Neutrophil (primary cell): Measurements from ENCODE around the gene TULP4.

Source experiments
- H3K27ac ChIP-seq: fragments of 200-600 bp; sonication (generic); 2 replicates; pipeline ENCODE4 v1.5.1; 2016; ENCODE audit warnings: mild to moderate bottlenecking, moderate library complexity
- H3K27me3 ChIP-seq: fragments of 200-600 bp; sonication (generic); 2 replicates; pipeline ENCODE4 v1.6.0; 2016; ENCODE audit warnings: mild to moderate bottlenecking
- H3K36me3 ChIP-seq: fragments of 200-600 bp; sonication (generic); 2 replicates; pipeline ENCODE4 v1.5.1; 2017
- H3K4me1 ChIP-seq, 2 experiments: fragments of 200-600 bp in 1 of 2; sonication (generic) in 1 of 2; 1 replicate in 1 of 2; 2 replicates in 1 of 2; pipeline versions ENCODE4 v1.5.1 to v1.6.1; 2013 to 2016; ENCODE audit warnings: low read depth in 1 of 2, low read length in 1 of 2, mild to moderate bottlenecking in 1 of 2, moderate library complexity in 1 of 2; ENCODE audit not compliant: control insufficient read depth in 1 of 2, insufficient read depth in 1 of 2
- H3K4me3 ChIP-seq, 2 experiments: fragments of 200-600 bp in 1 of 2; sonication (generic) in 1 of 2; 1 replicate in 1 of 2; 2 replicates in 1 of 2; pipeline ENCODE4 v1.5.1; 2013 to 2016; ENCODE audit warnings: low read depth in 1 of 2, low read length in 1 of 2, mild to moderate bottlenecking in 1 of 2, moderate library complexity in 1 of 2
- H3K9me3 ChIP-seq: fragments of 200-600 bp; sonication (generic); 2 replicates; pipeline ENCODE4 v1.5.1; 2016
- TF ChIP-seq, protein P1 (sequence below): fragments of 200-600 bp; sonication (generic); IDR thresholded peaks from 2 replicates; pipeline ENCODE4 v1.5.1; 2016; ENCODE audit warnings: antibody characterized with exemption

The TULP4 gene

DNA sequence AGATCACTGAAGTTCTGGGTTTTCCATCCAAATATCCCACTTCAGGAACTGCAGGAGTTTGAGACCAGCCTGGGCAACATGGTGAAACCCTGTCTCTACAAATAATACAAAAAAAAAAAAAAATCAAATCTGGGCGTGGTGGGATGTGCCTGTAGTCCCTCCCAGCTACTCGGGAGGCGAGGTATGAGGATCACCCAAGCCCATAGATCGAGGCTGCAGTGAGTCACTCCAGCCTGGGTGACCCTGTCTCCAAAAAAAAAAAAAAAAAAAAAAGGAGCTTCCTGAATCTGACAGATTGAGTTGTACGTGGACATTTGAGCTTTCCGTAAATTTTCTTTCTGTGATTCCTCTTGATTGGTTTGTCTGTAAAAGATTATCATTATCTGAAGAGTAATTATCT lies 55.6 kb downstream of the TULP4 start:
- Histone ChIP-seq H3K27me3 (no peaks in the 10 kb centered on the region), H3K36me3 (no peaks in the 10 kb centered on the region), H3K4me3 (no peak overlapping the region), H3K4me1 (no peaks in the 10 kb centered on the region), H3K27ac (no peak overlapping the region), H3K9me3 (no peaks in the 10 kb centered on the region)
- TF ChIP-seq, protein P1, sequence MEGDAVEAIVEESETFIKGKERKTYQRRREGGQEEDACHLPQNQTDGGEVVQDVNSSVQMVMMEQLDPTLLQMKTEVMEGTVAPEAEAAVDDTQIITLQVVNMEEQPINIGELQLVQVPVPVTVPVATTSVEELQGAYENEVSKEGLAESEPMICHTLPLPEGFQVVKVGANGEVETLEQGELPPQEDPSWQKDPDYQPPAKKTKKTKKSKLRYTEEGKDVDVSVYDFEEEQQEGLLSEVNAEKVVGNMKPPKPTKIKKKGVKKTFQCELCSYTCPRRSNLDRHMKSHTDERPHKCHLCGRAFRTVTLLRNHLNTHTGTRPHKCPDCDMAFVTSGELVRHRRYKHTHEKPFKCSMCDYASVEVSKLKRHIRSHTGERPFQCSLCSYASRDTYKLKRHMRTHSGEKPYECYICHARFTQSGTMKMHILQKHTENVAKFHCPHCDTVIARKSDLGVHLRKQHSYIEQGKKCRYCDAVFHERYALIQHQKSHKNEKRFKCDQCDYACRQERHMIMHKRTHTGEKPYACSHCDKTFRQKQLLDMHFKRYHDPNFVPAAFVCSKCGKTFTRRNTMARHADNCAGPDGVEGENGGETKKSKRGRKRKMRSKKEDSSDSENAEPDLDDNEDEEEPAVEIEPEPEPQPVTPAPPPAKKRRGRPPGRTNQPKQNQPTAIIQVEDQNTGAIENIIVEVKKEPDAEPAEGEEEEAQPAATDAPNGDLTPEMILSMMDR, result no peak

DNA sequence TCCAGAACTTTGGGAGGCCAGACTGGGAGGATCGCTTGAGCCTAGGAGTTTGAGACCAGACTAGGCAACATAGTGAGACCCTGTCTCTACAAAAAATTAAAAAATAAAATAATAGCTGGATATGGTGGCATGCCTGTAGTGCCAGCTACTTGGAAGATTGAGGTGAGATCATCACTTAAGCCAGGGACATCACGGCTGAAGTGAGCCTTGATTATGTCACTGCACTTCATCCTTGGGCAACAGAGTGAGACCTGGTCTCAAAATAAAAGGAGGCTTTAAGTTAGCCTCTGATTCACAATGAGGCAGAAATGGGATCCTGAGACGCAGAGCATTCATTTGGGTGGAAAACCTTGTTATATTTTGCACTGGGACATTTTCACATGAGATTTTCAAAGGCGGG lies 57.0 kb downstream of the TULP4 start:
- Histone ChIP-seq H3K9me3 (no peaks in the 10 kb centered on the region), H3K36me3 (no peaks in the 10 kb centered on the region), H3K27ac (no peak overlapping the region), H3K4me1 (no peaks in the 10 kb centered on the region), H3K4me3 (no peak overlapping the region), H3K27me3 (no peaks in the 10 kb centered on the region)
- TF ChIP-seq, protein P1, result no peak

DNA sequence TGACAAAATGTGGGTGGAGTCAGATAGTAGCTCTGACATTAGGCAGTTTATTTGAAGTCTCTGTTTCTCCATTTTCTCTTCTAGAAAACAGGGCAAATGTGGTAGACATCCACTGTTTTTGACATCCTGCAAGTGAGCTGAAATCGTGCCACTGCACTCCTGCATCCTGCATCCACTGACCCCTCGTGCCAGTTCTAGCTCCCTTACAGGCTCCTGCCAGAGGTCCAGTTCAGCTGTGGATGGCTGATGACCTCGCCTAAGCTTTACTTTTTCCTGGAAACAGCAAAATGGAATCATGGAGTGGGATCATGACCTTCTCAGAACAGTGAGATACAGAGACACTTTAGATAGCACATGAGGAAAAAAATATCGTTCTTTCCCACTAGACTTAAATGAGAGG lies 58.5 kb downstream of the TULP4 start:
- no peaks in the 10 kb centered on the region for H3K27me3 ChIP-seq
- H3K4me1 ChIP-seq, result no peaks in the 10 kb centered on the region
- TF ChIP-seq, protein P1, result no peak
- H3K9me3 ChIP-seq, result no peaks in the 10 kb centered on the region
- H3K36me3 ChIP-seq, result no peaks in the 10 kb centered on the region
- no peak overlapping the region for H3K27ac ChIP-seq
- no peak overlapping the region for H3K4me3 ChIP-seq

DNA sequence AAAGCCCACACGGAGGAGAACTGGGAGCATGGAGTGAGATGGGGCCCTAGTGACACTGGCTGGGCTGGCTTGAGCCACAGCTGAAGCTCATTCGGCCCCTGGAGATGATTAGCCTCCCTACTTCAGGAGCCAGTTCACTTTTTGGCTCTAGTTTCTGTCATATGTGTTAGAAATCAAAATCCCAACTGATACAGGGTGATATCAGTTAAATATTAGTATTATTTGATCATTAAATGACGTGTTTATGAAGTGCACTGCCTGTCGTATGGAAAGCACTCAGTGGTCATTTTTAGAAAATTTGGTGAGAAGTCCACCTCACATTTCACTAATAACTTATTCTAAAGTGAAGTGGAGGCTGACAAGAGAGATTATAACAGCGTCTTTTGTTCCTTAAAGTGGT lies 59.0 kb downstream of the TULP4 start:
- Histone ChIP-seq H3K4me3 (no peak overlapping the region), H3K4me1 (no peaks in the 10 kb centered on the region), H3K27ac (no peak overlapping the region), H3K9me3 (no peaks in the 10 kb centered on the region), H3K36me3 (no peaks in the 10 kb centered on the region), H3K27me3 (no peaks in the 10 kb centered on the region)
- TF ChIP-seq, protein P1, result no peak

DNA sequence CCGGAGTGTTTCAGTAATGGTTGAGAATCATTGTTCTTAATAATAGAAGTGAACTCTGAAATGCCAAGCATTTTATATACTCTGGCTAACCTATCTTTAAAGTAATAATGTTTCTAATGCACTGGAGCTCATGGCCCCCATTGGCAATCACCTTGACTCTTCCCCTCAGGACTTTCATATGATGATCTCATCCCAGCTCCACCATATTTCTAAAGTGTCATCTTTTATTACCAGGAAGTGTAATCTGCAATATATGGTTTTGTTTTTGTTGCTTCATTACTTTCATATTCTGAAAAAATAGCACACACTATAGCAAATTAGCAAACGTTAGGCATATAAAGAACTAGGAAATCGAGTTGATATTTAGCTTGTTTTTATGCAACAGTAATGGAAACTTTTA lies 60.3 kb downstream of the TULP4 start:
- no peaks in the 10 kb centered on the region for H3K4me1 ChIP-seq
- no peak overlapping the region for H3K27ac ChIP-seq
- no peaks in the 10 kb centered on the region for H3K36me3 ChIP-seq
- no peaks in the 10 kb centered on the region for H3K9me3 ChIP-seq
- TF ChIP-seq, protein P1, result no peak
- no peak overlapping the region for H3K4me3 ChIP-seq
- no peaks in the 10 kb centered on the region for H3K27me3 ChIP-seq

DNA sequence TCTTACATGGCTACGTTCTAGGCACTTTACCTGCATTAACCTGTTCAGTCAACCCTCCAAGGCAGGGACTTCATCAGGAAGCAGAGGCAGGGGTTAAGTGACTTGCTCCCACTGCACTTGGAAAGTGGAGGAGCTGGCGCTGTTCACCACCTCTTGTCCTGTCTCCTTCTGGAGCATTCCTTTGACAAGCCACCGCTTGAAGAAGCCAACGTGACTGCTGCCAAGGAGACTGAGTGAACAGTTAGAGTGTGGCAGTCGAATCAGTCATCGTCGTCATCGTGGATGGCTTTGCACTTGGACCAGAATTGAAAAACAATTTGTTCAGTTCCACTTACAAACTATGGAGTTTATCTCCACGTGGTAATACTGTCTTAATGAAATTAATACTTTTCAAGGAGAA lies 60.9 kb downstream of the TULP4 start:
- no peaks in the 10 kb centered on the region for H3K4me1 ChIP-seq
- H3K9me3 ChIP-seq, result no peaks in the 10 kb centered on the region

More for the DNA sequence above, 60.9 kb downstream of the TULP4 start:
- no peaks in the 10 kb centered on the region for H3K27me3 ChIP-seq
- H3K4me3 ChIP-seq, result no peak overlapping the region
- TF ChIP-seq, protein P1, result no peak
- no peak overlapping the region for H3K27ac ChIP-seq
- H3K36me3 ChIP-seq, result no peaks in the 10 kb centered on the region
